Stimulated activated CD4-positive, alpha-beta T cell treated with anti-CD3 and anti-CD28 coated beads, Interleukin-4, amount 100 ng/mL, for 24 hours (primary cell): ENCODE data around the gene ATXN2.
A peak's percentile ranks its signal among the peaks of the same experiment; 100 is the strongest.
"Not testable (repeated sequence)": the region's sequence is repeated elsewhere in the genome, so short reads cannot be mapped to it uniquely, and the experiment has no call there.

Experiments
- DNase-seq: peaks from one replicate; pipeline ENCODE4 v3.0.0-alpha.2; 2020

Gene ATXN2

DNA sequence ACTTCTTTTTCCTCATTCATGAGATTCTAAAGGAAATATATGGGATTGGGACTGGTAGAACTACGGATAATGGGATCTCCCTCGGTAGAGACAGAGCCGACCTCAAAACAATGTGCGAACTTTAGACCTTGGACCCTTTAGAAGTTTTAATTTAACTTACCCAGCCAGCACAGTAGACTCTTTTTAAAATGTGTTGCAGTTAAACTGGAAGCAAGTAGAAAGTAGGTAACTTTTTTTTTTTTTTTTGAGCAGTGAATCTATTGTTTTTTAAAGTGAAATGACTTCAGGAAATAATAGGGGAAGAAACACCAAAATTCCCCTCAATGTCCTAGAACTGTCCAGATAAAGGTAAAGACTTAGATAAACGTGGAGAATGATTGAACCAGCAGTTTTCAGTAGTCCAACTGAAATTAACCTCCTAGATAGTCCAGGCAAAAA, 1.1 kb upstream of the ATXN2 start:
- DNase-seq = no peak

DNA sequence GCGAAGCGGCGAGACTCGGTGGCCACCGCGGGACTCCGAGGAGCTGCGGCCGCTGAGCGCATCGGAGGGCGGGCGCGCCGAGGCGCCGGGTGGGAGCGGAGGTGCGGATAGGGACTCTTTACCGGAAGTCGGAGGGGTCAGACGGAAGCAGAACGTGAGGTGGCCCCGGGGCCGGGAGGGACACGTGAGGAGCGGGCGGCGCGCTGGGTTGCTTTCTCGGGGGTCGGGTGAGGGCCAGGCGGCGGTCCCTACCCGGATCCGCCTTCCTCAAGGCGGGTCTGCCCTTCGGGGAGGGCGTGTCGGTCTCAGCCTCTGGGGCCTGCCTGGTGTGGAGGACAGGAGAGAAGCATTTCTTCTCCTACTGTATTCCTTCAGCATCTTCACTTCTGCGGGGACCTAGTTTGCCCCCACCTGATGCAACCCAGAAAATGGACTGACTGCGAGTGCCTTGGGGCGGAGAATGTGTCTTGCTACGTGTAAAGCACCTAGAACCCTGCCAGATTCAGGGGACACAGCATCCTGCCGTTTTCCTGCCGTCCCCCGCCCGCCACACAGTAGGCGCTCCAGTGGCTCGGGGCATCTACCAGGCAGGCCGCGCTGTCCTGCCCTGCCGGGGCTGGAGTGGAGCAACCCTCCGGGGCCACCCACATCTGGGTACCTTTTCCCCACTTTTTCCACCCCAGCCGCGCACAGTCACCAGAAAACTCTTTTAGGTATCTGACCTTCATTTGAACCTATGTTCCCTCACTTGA, 514 bp upstream of the ATXN2 start:
- DNase-seq = peak; percentile 90

DNA sequence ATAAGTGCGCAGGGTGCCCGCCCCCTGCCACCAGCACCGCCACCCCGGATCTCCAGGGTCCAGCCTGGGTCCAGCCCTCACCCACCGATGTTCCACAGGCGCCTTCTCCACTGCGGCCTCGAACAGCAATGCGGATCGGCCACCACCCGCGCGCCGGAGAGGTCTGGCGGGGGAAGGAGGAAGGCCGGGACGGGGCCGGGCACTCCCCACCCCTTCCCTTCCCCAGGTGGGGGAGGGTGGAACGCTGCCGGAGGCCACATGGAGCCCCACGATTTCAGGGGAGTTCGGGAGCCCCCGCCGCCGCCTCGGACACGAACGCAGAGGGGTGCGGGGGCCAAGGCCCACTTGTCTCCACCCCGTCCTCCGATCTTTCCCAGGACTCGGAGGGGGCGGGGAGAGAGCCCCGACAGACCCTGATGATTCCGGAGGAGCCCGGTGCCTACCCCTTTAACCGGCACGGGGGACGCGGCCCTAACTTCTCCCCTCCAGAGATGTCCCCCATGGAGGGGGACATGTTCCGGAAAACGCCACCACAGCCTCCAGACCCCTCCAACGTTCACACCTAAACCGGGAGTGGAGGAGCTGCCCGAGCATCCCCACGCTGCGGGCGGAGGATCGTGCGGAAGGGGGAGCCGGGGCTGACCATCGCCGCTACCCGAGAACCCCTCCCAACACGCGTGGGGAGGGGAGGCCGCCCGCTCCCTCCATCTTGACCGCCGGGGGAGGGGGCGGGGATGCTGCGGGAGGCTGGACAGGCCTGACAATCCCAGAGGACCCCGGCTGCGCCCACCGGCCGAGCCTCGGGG, 1.1 kb downstream of the ATXN2 start:
- DNase-seq = peak; percentile 28

DNA sequence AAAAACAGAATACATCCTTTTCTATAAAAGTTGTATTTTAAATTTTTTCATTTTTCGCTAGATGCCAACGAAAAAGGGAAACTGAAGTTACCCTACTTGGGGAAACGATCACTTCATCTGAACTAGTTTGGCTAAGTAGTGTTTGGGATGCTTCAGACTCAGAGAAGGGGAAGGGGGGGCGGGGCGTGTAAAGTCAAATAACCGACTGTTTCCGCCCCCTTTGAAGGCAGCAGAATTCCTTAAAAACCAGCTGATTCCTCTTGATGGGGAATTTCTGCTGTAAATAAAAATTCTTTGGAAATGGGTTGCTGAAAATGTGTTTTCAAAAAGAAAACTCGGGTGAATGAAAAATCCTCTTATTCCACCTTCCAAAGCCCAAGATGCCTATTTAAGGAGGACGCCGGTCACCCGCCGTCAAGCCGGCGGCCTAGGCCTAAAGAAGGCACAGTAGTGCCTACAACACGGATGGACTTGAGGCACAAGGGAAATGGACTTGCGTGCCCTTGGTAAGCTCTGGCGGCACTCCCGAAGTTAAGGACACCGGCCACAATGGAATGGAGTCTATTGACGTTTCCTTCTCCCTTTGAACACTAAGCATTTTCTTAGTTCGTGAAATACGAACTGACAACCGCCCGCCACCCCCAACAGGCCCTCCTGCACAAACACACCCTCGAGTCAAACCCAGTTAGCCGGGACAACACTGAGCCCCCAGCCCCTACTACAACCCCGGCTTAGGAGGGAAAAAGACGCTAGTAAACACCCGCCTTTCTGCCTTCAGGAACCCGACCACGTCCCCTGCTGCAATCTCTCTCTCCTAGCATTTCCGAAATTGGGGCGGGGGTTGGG, 1.9 kb downstream of the ATXN2 start:
- peak; percentile 5 for DNase-seq

DNA sequence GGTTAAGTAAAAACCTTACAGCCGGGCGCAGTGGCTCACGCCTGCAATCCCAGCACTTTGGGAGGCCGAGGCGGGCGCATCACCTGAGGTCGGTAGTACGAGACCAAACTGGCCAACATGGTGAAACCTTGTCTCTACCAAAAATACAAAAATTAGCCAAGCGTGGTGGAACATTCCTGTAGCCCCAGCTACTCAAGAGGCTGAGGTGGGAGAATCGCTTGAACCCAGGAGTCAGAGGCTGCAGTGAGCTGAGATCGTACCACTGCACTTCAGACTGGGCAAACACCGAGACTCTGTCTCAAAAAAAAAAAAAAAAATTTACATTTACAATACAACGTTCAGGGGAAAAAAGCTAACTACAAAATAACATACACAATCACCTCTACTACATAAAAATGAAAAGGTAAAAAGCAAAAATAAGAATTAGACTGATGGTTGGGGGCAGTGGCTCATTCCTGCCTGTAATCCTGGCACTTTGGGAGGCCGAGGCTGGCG, 3.7 kb downstream of the ATXN2 start:
- DNase-seq = not testable (repeated sequence)

DNA sequence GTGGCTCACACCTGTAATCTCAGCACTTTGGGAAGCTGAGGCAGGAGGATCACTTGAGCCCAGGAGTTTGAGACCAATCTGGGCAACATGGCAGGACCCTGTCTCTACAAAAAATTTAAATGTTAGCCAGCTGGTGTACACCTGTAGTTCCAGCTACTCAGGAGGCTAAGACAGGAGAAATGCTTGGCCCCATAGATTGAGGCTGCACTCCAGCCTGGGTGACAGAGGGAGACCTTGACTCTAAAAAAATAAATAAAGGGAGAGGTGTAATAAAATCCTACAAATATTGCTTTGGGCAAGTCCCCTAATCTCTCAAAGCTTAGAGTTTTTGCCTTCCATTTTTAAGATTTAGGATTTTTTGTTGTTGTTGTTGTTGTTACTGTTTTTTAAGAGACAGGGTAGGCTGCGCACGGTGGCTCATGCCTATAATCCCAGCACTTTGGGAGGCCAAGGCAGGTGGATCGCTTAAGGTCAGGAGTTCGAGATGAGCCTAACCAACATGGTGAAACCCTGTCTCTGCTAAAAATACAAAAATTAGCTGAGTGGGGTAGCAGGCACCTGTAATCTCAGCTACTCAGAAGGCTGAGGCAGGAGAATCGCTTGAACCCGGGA, 7.6 kb downstream of the ATXN2 start:
- not testable (repeated sequence) for DNase-seq

DNA sequence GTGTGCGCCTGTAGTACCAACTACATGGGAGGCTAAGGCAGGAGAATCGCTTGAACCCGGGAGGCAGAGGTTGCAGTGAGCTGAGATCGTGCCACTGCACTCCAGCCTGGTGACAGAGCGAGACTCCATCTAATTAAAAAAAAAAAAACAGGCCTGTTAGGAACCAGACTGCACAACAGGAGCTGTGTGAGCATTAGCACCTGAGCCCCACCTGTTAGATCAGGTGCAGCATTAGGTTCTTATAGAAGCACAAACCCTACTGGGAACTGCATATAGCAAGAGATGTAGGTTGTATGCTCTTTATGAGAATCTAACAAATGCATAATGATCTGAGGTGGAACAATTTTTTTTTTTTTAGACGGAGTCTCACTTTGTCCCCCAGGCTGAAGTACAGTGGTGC, 8.6 kb downstream of the ATXN2 start:
- DNase-seq = no peak

DNA sequence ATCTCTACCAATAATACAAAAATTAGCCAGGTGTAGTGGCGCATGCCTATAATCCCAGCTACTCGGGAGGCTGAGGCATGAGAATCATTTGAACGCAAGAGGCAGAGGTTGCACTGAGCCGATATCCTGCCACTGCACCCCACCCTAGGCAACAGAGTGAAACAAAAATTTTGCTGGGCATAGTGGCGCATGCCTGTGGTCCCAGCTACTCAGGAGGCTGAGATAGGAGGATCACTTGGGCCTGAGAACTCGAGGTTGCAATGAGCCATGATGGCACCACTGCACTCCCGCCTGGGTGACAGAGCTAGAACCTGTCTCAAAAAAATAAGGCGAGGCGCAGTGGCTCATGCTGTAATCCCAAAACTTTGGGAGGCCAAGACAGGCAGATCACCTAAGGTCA, 9.5 kb downstream of the ATXN2 start:
- no peak for DNase-seq

DNA sequence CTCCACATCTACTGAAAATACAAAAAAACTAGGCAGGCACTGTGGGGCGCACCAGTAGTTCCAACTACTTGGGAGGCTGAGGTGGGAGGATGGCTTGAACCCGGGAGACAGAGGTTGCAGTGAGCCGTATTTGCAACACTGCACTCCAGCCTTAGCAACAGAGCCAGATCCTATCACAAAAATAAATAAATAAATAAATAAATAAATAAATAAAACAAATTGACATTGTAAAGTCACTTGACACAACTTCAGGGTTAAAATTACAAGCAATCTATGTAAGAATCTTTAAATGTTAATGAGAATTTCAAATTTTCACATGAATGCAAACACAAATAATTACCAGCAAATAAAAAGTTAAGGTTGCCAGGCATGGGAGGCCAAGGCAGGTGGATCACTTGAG, 11.1 kb downstream of the ATXN2 start:
- no peak for DNase-seq

DNA sequence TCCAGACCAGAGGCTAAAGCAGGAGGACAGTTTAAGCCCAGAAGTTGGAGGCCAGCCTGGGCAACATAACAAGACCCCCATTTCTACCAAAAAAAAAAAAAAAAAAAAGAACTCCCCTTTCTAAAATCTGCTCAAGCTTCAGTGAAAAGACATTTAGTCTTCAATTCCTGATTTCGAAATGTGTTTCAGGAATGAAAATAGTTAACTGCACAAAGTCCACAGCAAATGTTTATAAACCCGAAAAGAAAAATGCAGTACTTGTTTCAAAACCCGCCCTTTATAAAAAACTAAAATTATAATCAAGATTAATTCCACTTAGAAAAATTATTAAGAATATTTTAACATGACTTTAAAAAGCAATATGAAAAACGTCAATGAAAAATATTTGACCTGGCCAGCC, 12.1 kb downstream of the ATXN2 start:
- no peak for DNase-seq

DNA sequence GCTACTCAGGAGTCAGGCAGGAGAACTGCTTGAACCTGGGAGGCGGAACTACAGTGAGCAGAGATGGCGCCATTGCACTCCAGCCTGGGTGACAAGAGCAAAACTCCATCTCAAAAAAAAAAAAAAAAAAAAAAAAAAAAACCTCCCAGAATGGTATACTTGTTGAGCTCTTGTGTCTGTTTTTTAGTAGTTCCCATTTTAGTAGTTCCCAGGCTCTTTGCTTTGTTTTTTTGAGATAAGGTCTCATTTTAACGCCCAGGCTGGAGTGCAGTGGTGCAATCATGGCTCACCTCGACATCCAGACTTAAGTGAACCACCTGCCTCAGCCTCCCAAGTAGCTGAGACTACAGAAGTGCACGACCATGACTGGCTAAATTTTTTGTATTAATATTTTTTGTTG, 13.4 kb downstream of the ATXN2 start:
- no peak for DNase-seq

DNA sequence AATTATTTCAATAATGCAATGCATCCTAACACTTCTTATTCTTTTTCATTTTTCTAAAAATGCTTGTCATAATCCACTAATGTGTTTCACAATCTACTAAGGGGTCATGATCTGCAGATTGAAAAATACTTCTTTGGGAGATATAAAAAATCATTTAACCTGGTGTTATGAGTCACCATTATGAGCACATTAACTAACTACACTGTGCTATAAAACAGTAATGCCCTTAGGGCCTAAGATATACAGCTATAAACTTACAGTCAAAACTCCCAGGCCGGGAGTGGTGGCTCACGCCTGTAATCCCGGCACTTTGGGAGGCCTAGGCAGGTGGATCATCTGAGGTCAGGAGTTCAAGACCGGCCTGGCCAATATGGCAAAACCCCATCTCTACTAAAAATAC, 14.2 kb downstream of the ATXN2 start:
- no peak for DNase-seq

DNA sequence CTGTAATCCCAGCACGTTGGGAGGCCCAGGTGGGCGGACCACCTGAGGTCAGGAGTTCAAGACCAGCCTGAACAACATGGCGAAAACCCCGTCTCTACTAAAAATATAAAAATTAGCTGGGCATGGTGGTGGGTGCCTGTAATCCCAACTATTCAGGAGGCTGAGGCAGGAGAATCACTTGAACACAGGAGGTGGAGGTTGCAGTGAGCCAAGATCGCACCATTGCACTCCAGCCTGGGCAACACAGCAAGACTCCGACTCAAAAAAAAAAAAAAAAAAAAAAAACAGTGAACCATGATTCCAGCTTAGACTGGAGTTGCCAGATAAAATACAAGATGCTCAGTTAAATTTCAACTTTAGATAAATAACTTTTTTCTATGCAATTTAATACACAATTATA, 15.6 kb downstream of the ATXN2 start:
- DNase-seq = not testable (repeated sequence)

DNA sequence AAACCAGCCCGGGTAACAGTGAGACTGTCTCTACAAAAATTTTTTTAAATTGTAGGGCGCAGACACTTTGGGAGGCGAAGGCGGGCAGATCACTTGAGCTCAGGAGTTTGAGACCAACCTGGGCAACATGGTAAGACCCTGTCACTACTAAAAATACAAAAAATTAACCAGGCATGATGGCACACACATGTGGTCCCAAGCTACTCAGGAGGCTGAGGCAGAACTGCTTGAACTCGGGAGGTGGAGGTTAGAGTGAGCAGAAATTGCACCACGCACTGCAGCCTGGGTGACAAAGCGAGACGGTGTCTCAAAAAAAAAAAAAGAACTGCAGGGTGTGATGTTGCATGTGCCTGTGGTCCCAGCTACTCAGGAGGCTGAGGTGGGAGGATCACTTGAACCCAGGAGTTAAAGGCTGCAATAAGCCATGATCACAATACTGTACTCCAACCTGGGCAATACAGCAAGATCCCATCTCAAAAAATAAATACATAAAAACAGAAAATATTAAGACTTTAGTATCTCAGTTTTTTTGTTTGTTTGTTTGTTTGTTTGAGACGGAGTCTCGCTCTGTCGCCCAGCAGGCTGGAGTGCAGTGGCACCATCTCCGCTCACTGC, 16.9 kb downstream of the ATXN2 start:
- DNase-seq = no peak

DNA sequence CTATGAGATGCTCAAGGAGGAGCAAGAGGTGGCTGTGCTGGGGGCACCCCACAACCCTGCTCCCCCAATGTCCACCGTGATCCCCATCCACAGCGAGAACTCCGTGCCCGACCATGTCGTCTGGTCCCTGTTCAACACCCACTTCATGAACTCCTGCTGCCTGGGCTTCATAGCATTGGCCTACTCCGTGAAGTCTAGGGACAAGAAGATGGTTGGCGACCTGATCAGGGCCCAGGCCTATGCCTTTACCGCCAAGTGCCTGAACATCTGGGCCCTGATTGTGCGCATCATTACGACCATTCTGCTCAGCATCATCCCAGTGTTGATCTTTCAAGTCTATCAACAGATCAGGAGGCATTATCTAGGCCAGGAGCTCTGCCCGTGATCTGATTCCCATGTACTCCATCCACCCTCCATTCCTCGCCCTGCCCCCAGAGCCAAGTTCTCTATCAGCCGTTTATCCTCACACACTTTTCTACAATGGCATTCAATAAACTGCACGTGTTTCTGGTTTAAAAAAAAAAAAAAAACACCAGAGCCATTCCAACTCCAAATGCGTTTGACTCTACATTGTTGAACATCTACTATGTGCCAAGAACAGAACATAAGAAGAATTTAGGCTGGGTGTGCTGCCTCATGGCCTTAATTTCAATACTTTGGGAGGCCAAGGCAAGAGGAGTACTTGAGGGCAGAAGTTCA, 17.5 kb downstream of the ATXN2 start:
- no peak for DNase-seq

DNA sequence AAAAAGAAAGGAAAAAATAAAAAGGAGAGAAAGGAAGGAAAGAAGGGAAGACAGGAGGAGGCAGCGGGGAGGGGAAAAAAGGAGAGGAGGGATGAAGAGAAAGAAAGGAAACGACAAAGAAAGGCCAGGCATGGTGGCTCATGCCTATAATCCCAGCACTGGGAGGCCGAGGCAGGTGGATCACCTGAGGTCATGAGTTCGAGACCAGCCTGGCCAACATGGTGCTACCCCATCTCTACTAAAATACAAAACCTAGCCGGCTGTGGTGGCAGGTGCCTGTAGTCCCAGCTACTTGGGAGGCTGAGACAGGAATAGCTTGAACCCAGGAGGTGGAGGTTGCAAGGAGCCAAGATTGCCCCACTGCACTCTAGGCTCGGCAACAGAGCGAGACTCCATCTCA, 18.4 kb downstream of the ATXN2 start:
- DNase-seq = no peak

DNA sequence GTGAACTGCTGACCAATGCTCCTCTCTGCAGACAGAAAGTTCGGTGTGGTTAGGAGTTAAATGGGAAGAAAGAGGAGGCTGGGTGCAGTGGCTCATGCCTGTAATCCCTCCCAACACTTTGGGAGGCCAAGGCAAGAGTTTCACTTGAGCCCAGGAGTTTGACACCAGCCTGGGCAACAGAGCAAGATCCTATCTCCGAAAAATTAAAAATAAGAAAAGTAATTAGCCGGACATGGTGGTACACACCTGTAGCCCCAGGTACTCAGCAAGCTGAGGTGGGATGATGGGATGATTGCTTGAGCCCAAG, 19.0 kb downstream of the ATXN2 start:
- DNase-seq = no peak

DNA sequence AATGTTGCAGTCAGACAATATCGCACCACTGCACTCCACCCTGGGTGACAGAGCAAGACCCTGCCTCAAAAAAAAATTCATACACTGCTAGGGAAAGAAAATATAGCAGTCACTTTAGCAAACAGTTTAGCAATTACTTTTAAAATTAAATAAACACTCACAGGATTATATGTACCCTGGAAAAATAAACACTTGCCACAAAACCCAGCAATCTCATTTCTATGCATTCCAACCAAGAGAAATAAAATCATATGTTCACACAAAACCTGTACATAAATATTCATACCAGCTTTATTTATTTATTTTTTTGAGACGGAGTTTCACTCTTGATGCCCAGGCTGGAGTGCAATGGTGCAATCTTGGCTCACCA, 20.2 kb downstream of the ATXN2 start:
- DNase-seq = no peak

DNA sequence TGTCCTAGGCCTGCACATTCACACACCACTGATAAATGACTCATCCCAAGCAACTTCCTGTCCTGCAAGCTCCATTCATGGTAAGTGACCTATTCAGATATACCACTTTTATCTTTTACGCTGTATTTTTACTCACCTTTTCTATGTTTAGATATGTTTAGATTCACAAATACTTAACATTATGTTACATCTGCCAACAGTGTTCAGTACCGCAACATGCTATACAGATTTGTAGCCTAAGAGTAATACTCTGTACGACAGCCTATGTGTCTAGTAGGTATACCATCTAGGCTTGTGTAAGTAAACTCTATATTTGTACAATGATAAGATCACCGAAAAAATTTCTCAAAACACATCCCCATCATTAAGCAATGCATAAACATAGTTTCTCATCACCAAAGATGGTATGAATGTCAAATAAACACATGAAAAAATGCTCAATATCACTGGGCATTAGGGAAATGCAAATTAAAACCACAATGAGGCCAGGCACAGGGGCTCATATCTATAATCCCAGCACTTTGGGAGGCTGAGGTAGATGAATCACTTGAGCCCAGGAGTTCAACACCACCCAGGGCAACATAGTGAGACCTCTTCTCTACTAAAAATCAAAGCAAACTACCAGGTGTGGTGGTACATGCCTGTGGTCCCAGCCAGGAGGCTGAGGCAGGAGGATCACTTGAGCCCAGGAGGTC, 20.7 kb downstream of the ATXN2 start:
- no peak for DNase-seq

DNA sequence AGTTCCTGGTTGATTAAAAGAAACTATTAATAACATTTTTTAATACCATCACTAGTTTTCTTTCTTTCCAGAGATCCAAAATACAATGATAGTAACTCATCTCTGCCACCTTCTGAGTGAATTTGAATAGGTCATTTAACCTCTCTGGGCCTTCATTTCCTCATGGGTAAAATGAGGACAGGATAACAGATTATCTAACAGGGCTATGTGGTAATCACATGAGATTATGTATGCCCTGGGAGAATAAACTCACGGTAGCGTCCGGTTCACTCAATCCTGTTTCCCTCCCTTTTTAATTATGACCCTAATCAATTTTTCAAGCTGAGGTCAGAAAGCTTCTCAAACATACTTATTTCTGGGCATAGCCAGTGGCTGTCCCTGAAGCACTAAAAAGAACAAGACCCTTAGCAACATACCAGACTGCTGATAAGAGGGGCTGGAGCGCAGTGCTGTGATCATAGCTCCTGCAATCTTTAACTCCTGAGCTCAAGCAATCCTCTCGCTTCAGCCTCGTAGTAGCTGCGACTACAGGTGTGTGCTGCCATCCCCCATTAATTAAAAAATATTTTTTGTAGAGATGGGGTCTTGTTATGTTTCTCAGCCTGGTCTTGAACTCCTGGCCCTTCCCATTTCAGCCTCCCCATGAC, 24.2 kb downstream of the ATXN2 start:
- DNase-seq = no peak

DNA sequence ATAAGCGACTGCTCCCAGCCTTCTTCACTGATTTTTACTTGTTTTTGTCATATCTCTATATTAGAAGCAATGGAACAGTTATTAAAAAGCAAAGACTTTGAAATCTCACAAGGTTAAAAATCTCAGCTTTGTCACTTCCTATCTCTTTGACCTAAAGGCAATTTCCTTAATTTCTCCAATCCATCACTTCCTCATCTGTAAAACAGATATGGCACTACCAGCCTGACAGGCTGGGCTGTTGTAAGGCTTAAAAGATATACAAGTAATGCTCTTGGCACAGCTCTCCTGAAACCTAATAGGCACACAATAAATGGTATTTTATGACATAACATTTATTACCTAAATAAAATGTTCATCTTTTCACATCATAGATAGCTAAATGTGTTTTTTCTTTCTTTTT, 25.6 kb downstream of the ATXN2 start:
- no peak for DNase-seq
